Erythroblast (primary cell): ENCODE measurements around the gene TUBB8B.
"Not testable (repeated sequence)": the region's sequence is repeated elsewhere in the genome, so short reads cannot be mapped to it uniquely, and the experiment has no call there.

ENCODE experiments used
- GATA1 ChIP-seq: IDR thresholded peaks from 2 replicates; pipeline ENCODE4 v1.6.1; 2011; ENCODE audit warnings: low read depth, mild to moderate bottlenecking, control low read depth, low read length, moderate library complexity
- POLR2A ChIP-seq: IDR thresholded peaks from 2 replicates; pipeline ENCODE4 v1.6.1; 2011; ENCODE audit warnings: mild to moderate bottlenecking, low read length

GRCh38 chr18:64279-64678 is 14.9 kb upstream of the TUBB8B start:
- TF ChIP-seq POLR2A, GATA1: not testable (repeated sequence)
